GM12864 (cell line): ENCODE results near the gene ADGRG7.
A peak's percentile ranks its signal among the peaks of the same experiment; 100 is the strongest.

ENCODE experiments used
- DNase-seq: peaks from one replicate; pipeline ENCODE4 v3.0.0-alpha.2; 2011; ENCODE audit warnings: low read depth
- H3K4me3 ChIP-seq: 2 replicates; pipeline ENCODE4 v1.5.1; 2011; ENCODE audit warnings: mild to moderate bottlenecking, low read depth, low read length, control low read depth
- CTCF ChIP-seq: IDR thresholded peaks from 2 replicates; pipeline ENCODE4 v1.5.1; 2011; ENCODE audit warnings: low read depth, mild to moderate bottlenecking, moderate library complexity, low read length, control low read depth, inconsistent platforms; ENCODE audit errors: missing control alignments

ADGRG7 gene

GRCh38 chr3:100641471-100642032, 32.2 kb downstream of the ADGRG7 start:
- DNase-seq = no peak
- TF ChIP-seq CTCF = no peak
- no peak overlapping the region for H3K4me3 ChIP-seq

GRCh38 chr3:100645913-100646312, 36.5 kb downstream of the ADGRG7 start:
- no peak for DNase-seq
- H3K4me3 ChIP-seq = no peak overlapping the region
- no peak for TF ChIP-seq CTCF

GRCh38 chr3:100647171-100647570, 37.8 kb downstream of the ADGRG7 start:
- DNase-seq = no peak
- TF ChIP-seq CTCF = no peak
- H3K4me3 ChIP-seq = no peak overlapping the region

- no peak for DNase-seq
- no peak overlapping the region for H3K4me3 ChIP-seq
- TF ChIP-seq CTCF = no peak
These were observed 38.3 kb downstream of the ADGRG7 start for GRCh38 chr3:100647657-100648056.

- no peak overlapping the region for H3K4me3 ChIP-seq
- peak; percentile 14 for TF ChIP-seq CTCF
- DNase-seq = peak; percentile 59
These were observed 41.5 kb downstream of the ADGRG7 start for GRCh38 chr3:100650651-100651619.

- H3K4me3 ChIP-seq = no peak overlapping the region
- no peak for TF ChIP-seq CTCF
- DNase-seq = no peak
These were observed 44.3 kb downstream of the ADGRG7 start for GRCh38 chr3:100653604-100654294.
